ENCODE data around the gene CPED1. TPM values are rescaled to one million over a fixed set of nuclear protein-coding genes. Genes with fewer than 3 reads are reported as not detected.

CPED1 gene
- total and polyA plus RNA-seq, 3 donors from 2014 or later: 7.4 to 13.1 (median 11.8) TPM

GRCh38 chr7:120986650-120987049 lies 1.9 kb upstream of the CPED1 start:
- no peaks in the 10 kb centered on the region for H3K27me3 ChIP-seq
- H3K4me1 ChIP-seq: no peaks in the 10 kb centered on the region
- 67 to 89% methylated on average over 2 of the region's 2 CpGs for WGBS, 2 donors
- H3K36me3 ChIP-seq (ENCODE audit: low read depth, missing control alignments): no peaks in the 10 kb centered on the region
- H3K9me3 ChIP-seq: no peaks in the 10 kb centered on the region
- no peak for DNase-seq
- intact Hi-C loops (cut with DNase I; ENCODE audit: low total_unique reads): loop anchor here (5.0 kb wide), 1 partner anchor 96 kb away; no protein-coding TSS in a partner anchor
- TF ChIP-seq POLR2A (IDR thresholded peaks at IDR 0.05) (no peak), CTCF (IDR thresholded peaks at IDR 0.05) (no peak)
- no peak overlapping the region for H3K4me3 ChIP-seq
- H3K27ac ChIP-seq: no peak overlapping the region

GRCh38 chr7:120987280-120987679 lies 1.2 kb upstream of the CPED1 start:
- no peaks in the 10 kb centered on the region for H3K4me1 ChIP-seq
- H3K4me3 ChIP-seq: no peak overlapping the region
- WGBS, 2 donors: 1 to 3% methylated on average over 3 of the region's 3 CpGs
- H3K36me3 ChIP-seq (ENCODE audit: low read depth, missing control alignments): no peaks in the 10 kb centered on the region
- H3K27me3 ChIP-seq: no peaks in the 10 kb centered on the region
- DNase-seq: no peak
- no peaks in the 10 kb centered on the region for H3K9me3 ChIP-seq
- intact Hi-C loops (cut with DNase I; ENCODE audit: low total_unique reads): loop anchor here (5.0 kb wide), 1 partner anchor 95 kb away; no protein-coding TSS in a partner anchor
- TF ChIP-seq POLR2A (IDR thresholded peaks at IDR 0.05): no peak
- H3K27ac ChIP-seq: peak overlapping the region in 1 of 2 donors; percentile 90

DNA sequence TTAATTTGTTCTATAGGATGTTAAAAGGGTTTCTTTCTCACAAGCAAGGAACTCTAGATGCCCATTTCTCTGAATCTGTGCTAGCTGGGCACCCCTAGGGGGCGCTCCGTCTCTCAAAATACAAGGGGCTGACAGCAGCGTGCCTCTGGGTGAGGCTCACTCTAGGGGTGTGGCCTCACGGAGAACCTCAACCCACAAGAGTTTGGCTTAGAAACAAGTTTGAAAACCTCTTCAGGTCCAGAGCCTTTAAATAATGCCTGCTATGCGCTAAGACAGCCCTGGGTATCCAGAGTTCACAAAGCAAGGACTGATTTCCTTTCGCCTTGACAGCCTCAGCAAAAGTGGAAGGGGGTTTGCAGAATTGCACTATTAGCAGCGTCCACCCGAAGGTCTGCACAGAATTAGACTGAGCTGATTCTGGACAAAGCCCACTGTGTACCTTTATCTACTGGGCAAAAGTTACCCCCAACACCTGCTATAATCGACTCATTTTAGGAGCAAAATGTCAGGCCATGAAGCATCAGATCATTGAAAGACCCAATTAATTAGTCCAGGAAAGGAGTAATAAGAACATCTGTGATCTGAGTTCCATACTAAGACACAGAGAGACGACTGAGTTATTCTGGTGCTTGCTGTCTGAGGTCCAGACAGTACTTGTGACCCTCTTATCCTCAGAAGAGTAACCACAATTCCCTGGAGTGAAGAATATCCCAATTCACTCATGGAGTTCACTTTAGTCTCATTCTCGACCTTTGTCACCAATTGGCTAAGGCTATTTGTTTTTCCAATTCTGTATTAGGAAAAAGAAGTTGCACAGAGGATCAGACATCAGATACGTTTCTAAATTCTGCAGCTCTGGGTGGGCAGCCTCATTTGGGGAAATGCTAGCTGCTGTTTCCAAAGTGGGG lies 574 bp upstream of the CPED1 start:
- Histone ChIP-seq H3K4me1 (no peaks in the 10 kb centered on the region), H3K36me3 (ENCODE audit: low read depth, missing control alignments) (no peaks in the 10 kb centered on the region), H3K4me3 (peak overlapping the region; percentile 43 to 62), H3K9me3 (no peaks in the 10 kb centered on the region), H3K27ac (peak overlapping the region; percentile 69 to 90), H3K27me3 (no peaks in the 10 kb centered on the region)
- WGBS, 2 donors: 2% methylated on average over 12 of the region's 12 CpGs
- intact Hi-C loops (cut with DNase I; ENCODE audit: low total_unique reads): loop anchor here (5.0 kb wide), 1 partner anchor 94 kb away; no protein-coding TSS in a partner anchor
- peak; percentile 82 to 87 (median 85) for TF ChIP-seq CTCF (IDR thresholded peaks at IDR 0.05)
- no peak for TF ChIP-seq POLR2A (IDR thresholded peaks at IDR 0.05)
- peak; percentile 92 for DNase-seq

GRCh38 chr7:120989257-120990220 lies 1.0 kb downstream of the CPED1 start:
- H3K4me1 ChIP-seq: no peaks in the 10 kb centered on the region
- TF ChIP-seq CTCF (IDR thresholded peaks at IDR 0.05): no peak
- TF ChIP-seq POLR2A (IDR thresholded peaks at IDR 0.05): no peak
- peak overlapping the region; percentile 43 to 62 for H3K4me3 ChIP-seq
- intact Hi-C loops (cut with DNase I; ENCODE audit: low total_unique reads): loop anchor here (5.0 kb wide), 1 partner anchor 93 kb away; no protein-coding TSS in a partner anchor
- H3K36me3 ChIP-seq (ENCODE audit: low read depth, missing control alignments): no peaks in the 10 kb centered on the region
- DNase-seq: no peak
- 9 to 37% methylated on average over 15 of the region's 15 CpGs for WGBS, 2 donors
- H3K27ac ChIP-seq: peak overlapping the region; percentile 69 to 90
- H3K27me3 ChIP-seq: no peaks in the 10 kb centered on the region
- no peaks in the 10 kb centered on the region for H3K9me3 ChIP-seq

Measured in testis (tissue), 3 donors.